ENCODE results near the gene SLCO2A1. TPM values are rescaled to one million over a fixed set of nuclear protein-coding genes. Genes with fewer than 3 reads are reported as not detected.

The SLCO2A1 gene
- total RNA-seq, 1 experiment from 2014 or later: not detected

DNA sequence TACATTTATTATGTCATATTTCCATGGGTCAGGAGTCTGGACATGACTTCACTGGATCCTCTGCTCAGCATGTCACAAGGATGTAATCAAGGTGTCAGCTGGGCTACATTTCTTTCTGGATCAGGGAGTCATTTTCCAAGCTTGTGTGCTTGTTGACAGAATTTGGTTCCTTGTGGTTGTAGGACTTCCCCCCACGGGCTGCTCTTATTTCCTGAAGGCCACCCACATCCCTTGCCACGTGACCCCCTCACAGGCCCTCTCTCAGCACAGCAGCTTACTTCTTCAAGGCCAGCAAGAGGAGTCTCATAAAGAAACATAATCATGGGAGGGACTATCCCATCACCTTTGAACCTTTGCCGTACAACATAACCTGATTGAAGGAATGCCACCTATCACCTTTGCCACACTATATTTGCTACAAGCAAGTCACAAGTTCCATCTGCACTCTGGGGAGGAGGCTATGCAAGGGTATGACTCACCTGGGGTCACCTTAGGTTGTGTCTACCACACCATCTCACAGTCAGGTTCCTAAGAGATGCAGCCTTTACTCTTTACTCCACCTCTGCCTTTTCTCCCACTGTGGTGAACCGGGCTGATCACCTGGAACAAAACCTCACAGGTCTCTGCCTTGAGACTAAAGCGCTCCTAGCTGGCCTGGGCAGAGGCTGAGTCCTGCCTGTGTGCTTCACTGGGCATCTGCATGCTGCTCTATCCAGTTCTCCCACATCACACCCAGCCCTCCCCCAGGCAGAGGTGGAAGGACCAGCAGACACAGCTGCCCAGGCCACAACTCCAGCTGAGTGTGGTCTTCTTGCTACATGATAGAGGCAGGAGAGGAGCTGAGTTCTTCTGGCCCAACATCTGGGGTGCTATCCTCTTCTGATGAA lies 147.5 kb downstream of the SLCO2A1 start:
- in situ Hi-C loops (cut with HindIII; ENCODE audit: low sequenced_read_pairs): no loop called here
- no peak for DNase-seq (ENCODE audit: low spot score)

DNA sequence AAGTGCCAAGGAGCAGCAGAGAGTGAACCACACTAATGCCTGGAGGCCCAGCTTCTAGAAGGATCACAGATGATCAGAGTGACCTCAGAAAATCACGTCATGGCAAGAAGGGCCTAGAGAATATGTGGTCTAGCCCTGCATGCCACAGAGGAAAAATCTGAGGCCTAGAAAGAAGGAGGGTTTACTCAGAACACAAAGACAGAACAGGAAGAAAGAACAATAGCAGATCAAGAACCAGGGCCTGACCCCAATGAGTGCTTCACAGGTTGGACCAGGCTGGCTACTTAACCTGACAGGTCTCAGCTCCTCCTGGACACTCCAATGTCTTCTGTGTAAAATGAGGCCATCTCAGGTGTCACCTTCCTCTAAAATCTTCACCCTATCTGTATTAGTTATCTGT lies 148.2 kb downstream of the SLCO2A1 start:
- in situ Hi-C loops (cut with HindIII; ENCODE audit: low sequenced_read_pairs): no loop called here
- DNase-seq (ENCODE audit: low spot score): no peak

DNA sequence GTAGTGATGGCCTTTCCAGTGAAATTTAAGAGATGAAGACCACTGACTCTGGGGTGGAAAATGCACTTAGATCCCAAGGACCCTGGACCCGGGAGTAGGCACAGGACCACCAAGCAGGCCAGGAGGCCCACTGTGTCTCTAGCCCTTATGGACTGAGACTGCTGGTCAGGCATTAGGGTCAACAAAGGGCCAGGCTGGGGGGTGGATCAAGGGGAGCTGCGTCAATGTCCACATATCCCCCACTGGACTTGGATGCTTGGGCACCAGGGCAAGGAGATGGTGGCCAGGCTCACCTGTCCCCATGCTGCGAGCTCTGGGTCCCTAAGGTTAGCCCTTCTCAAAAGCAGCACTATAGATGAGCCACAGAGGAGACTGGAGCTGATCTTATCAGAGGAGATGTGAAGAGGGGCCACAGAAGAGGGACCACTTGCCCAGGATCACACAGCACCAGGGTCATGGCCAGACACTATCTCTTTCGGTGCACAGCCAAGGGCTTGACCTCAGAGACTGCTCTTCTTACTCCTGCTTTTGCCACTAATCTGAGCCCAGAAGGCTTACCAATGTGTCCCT lies 148.8 kb downstream of the SLCO2A1 start:
- in situ Hi-C loops (cut with HindIII; ENCODE audit: low sequenced_read_pairs): no loop called here
- DNase-seq (ENCODE audit: low spot score): no peak

DNA sequence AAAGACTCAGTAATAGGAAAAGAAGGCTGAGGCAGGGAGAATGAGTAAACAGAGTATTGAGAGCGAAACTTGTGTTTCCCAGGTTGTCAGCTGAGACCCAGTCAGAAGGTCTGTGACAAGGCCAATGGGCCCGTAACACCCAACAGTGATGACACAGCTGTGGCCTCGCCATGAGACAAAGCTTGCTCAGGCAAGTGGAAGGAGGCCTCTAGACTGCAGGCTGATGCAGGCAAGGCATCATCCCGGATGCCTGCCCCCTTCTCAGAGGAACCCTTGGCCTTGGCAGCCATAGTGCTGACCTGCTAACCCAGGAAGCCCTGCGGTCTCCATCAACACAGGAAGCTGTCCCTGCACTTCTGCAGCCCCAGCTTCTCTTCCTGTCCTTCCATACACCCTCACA lies 149.4 kb downstream of the SLCO2A1 start:
- in situ Hi-C loops (cut with HindIII; ENCODE audit: low sequenced_read_pairs): no loop called here
- no peak for DNase-seq (ENCODE audit: low spot score)

DNA sequence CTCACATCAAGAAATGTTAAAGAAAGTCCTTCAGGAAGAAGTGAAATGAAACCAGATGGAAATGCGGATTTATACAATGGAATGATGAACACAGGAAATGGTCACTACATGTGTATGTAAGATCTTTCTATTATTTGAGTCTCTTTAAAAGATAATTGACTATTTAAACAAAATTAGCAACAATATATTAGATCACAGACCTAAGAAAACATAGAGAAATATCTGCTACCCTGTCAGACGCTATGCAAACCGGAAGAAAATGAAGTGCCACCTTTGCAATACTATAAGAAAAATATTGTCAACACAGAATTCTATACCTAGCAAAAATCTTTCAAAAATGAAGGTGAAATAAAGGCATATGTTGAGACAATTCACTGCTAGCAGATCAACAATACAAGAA lies 151.2 kb downstream of the SLCO2A1 start:
- DNase-seq (ENCODE audit: low spot score): no peak
- in situ Hi-C loops (cut with HindIII; ENCODE audit: low sequenced_read_pairs): no loop called here

Other genes starting within 250 kb of the SLCO2A1 start
- gene SRPRB, start 224.1 kb downstream of the SLCO2A1 start, total RNA-seq (2014; rRNA removed; shearing (Covaris generic)): 68.1 and 75.9 TPM in 2 replicates
- 2.5 and 4.3 TPM in 2 replicates for gene RAB6B, start 134.0 kb downstream of the SLCO2A1 start, total RNA-seq (2014; rRNA removed; shearing (Covaris generic))
- 88.1 and 131 TPM in 2 replicates for gene RYK, start 220.9 kb upstream of the SLCO2A1 start, total RNA-seq (2014; rRNA removed; shearing (Covaris generic))

Data from G401 (cell line).